GM18873 (cell line): ENCODE data around the gene KRT85.

ENCODE experiments used
- ATAC-seq: cut with Tn5 transposase; IDR thresholded peaks from one replicate; pipeline ENCODE4 v1.9.1; 2021; ENCODE audit warnings: mild to moderate bottlenecking, moderate library complexity, moderate number of reproducible peaks; ENCODE audit not compliant: unreplicated experiment, low FRiP score

Gene KRT85

GRCh38 chr12:52311285-52311648, 56.0 kb downstream of the KRT85 start:
- ATAC-seq = no peak

GRCh38 chr12:52310622-52311284, 56.5 kb downstream of the KRT85 start:
- no peak for ATAC-seq
